ENCODE results near the gene LDB2.

The LDB2 gene

DNA sequence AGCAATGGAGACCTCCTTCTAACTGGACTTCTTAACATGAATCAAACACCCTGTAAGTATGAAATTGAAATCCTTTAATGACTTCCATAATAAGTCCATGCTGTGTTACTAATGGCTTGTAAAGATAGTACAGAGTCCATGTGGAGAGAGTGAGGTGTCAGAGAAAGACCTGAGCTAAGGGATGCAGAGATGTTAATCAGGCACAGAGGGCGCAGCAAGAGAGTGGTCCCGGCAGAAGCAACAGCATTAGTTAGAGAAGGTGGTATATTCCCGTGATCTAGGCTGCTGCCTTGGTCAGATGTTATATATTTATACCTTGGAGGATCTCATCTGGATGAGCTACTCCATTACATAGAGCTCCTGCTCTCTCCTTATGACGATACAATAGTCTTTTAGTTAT, 295.3 kb downstream of the LDB2 start:
- no peak for DNase-seq (ENCODE audit: low read depth)
- TF ChIP-seq, protein P1, sequence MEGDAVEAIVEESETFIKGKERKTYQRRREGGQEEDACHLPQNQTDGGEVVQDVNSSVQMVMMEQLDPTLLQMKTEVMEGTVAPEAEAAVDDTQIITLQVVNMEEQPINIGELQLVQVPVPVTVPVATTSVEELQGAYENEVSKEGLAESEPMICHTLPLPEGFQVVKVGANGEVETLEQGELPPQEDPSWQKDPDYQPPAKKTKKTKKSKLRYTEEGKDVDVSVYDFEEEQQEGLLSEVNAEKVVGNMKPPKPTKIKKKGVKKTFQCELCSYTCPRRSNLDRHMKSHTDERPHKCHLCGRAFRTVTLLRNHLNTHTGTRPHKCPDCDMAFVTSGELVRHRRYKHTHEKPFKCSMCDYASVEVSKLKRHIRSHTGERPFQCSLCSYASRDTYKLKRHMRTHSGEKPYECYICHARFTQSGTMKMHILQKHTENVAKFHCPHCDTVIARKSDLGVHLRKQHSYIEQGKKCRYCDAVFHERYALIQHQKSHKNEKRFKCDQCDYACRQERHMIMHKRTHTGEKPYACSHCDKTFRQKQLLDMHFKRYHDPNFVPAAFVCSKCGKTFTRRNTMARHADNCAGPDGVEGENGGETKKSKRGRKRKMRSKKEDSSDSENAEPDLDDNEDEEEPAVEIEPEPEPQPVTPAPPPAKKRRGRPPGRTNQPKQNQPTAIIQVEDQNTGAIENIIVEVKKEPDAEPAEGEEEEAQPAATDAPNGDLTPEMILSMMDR (IDR thresholded peaks at IDR 0.05; ENCODE audit: control insufficient read depth, extremely low read depth, insufficient read depth), result no peak
- H3K4me3 ChIP-seq (ENCODE audit: low read depth, low read length), result no peak overlapping the region

- TF ChIP-seq, protein P1 (IDR thresholded peaks at IDR 0.05; ENCODE audit: control insufficient read depth, extremely low read depth, insufficient read depth), result no peak
- DNase-seq (ENCODE audit: low read depth), result no peak
- H3K4me3 ChIP-seq (ENCODE audit: low read depth, low read length), result no peak overlapping the region
These were observed 299.7 kb downstream of the LDB2 start for GRCh38 chr4:16598597-16599206.

DNA sequence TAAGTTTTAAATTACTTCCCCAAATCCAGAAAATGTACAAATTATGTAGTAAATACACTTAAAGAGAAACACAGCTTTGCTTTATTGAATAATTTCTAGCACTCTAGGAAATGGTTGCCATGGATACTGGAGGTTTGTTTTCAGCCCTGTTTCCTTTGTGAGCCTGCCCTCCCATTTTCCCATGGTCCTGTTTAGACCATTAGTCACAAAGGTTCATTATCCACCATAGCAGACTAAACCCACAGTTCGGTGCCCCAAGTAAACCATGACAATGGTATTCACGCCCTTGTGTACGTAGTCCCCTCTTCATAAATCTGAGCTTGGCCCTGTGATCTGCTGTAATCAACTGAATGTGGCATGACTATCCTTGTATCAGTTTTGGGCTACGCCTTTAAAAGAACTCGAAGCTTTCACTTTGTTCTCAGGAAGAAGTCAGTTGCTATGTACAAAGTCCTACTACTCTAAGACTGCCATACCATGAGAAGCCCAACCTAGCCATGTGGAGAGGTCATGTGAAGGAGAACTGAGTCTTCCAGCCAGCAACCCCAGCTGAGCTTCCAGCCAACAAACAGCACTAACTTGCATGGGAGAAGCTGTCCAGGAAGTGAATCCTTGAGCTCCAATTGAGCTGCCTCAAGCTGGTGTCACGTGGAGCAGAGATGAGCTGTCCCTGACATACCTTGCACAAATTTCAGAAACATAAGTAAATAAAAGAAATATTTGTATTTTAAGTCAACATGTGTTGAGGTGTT, 300.4 kb downstream of the LDB2 start:
- DNase-seq (ENCODE audit: low read depth), result no peak
- TF ChIP-seq, protein P1 (IDR thresholded peaks at IDR 0.05; ENCODE audit: control insufficient read depth, extremely low read depth, insufficient read depth), result no peak
- no peak overlapping the region for H3K4me3 ChIP-seq (ENCODE audit: low read depth, low read length)

DNA sequence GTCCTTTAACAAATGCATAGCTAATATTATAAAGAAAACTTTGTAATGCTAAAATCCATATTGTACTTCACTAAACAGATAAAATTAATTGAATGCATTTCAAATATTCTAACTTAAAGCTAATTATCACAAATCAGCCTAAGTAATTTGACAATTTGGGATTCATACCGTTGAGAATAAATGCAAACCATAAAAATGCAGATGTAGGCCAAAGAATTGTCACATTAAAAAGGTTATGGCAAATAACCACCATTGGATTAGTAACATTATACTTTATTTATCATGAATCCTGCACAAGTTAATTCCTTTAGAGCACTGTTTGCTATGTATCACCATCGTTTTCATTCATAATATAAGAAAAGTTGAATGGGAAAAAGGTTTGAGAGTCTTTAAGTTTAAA, 301.0 kb downstream of the LDB2 start:
- no peak for DNase-seq (ENCODE audit: low read depth)

DNA sequence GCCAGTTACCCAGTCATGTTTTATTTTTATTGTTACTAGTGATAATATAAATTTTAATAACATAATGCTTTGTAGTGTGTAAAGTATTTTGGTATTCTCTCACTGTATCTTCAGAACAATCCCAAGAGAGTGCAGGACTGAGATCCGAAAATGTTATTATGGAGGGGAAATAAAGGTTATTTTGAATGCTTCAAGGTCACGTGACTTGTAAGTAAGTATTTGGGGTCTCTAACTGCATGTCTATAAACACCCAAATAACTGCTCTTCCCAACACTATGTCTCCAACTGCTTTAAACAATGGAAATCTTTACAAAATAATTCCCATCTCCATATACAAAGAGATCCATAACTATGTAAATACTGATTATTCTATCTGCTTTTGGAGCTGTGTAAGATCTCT, 302.2 kb downstream of the LDB2 start:
- TF ChIP-seq, protein P1 (IDR thresholded peaks at IDR 0.05; ENCODE audit: control insufficient read depth, extremely low read depth, insufficient read depth), result no peak
- no peak overlapping the region for H3K4me3 ChIP-seq (ENCODE audit: low read depth, low read length)
- no peak for DNase-seq (ENCODE audit: low read depth)

More for the DNA sequence above, 301.0 kb downstream of the LDB2 start:
- H3K4me3 ChIP-seq (ENCODE audit: low read depth, low read length), result no peak overlapping the region
- TF ChIP-seq, protein P1 (IDR thresholded peaks at IDR 0.05; ENCODE audit: control insufficient read depth, extremely low read depth, insufficient read depth), result no peak

GRCh38 chr4:16594128-16594527, 304.3 kb downstream of the LDB2 start:
- no peak overlapping the region for H3K4me3 ChIP-seq (ENCODE audit: low read depth, low read length)
- no peak for DNase-seq (ENCODE audit: low read depth)
- TF ChIP-seq, protein P1 (IDR thresholded peaks at IDR 0.05; ENCODE audit: control insufficient read depth, extremely low read depth, insufficient read depth), result no peak

All from LNCaP clone FGC (cell line).